HEK293T (cell line): ENCODE measurements around the gene MORF4L2.

Experiments
- CTCF ChIA-PET: fragments of 350-600 bp; formaldehyde crosslinking; extraction: SDS; loops from one replicate; lab custom pipeline; 2021; ENCODE audit warnings: antibody characterized with exemption, inconsistent platforms; lab: Yijun Ruan, JAX
- POLR2A ChIA-PET: fragments of 350-600 bp; formaldehyde crosslinking; extraction: SDS; loops from one replicate; lab custom pipeline; 2020; ENCODE audit warnings: antibody characterized with exemption, inconsistent platforms; lab: Yijun Ruan, JAX
- DNase-seq: peaks from one replicate; pipeline ENCODE4 v3.0.0; 2012; ENCODE audit warnings: mixed read lengths; ENCODE audit errors: extremely low spot score
- ARNT ChIP-seq: fragments of 450-650 bp; IDR thresholded peaks from 2 replicates; pipeline ENCODE4 v1.6.1; 2017; ENCODE audit warnings: mild to moderate bottlenecking
- BHLHE40 ChIP-seq: fragments of 450-650 bp; IDR thresholded peaks from 2 replicates; pipeline ENCODE4 v1.6.1; 2016; ENCODE audit warnings: mild to moderate bottlenecking, moderate library complexity, borderline replicate concordance
- CTBP1 ChIP-seq: fragments of 450-650 bp; IDR thresholded peaks from 2 replicates; pipeline ENCODE4 v1.6.1; 2016; ENCODE audit warnings: borderline replicate concordance
- ELF4 ChIP-seq: fragments of 450-650 bp; IDR thresholded peaks from 2 replicates; pipeline ENCODE4 v1.6.1; 2017; ENCODE audit warnings: antibody characterized with exemption
- FOXA1 ChIP-seq: fragments of 450-650 bp; IDR thresholded peaks from 2 replicates; pipeline ENCODE4 v1.6.1; 2016; ENCODE audit warnings: mild to moderate bottlenecking
- FOXK2 ChIP-seq: fragments of 450-650 bp; IDR thresholded peaks from 2 replicates; pipeline ENCODE4 v1.6.1; 2016; ENCODE audit warnings: mild to moderate bottlenecking
- FOXM1 ChIP-seq: fragments of 450-650 bp; IDR thresholded peaks from 2 replicates; pipeline ENCODE4 v1.6.1; 2017; ENCODE audit warnings: mild to moderate bottlenecking, borderline replicate concordance
- HDGF ChIP-seq: fragments of 450-650 bp; IDR thresholded peaks from 2 replicates; pipeline ENCODE4 v1.6.1; 2017; ENCODE audit warnings: antibody characterized with exemption, borderline replicate concordance
- L3MBTL2 ChIP-seq: fragments of 450-650 bp; conservative IDR thresholded peaks from 2 replicates; pipeline ENCODE4 v1.6.1; 2016; ENCODE audit warnings: mild to moderate bottlenecking
- LEF1 ChIP-seq: fragments of 450-650 bp; IDR thresholded peaks from 2 replicates; pipeline ENCODE4 v1.6.1; 2017; ENCODE audit warnings: mild to moderate bottlenecking, borderline replicate concordance
- NFRKB ChIP-seq: fragments of 450-650 bp; IDR thresholded peaks from 2 replicates; pipeline ENCODE4 v1.6.1; 2016; ENCODE audit warnings: mild to moderate bottlenecking, moderate library complexity
- SP1 ChIP-seq: fragments of 450-650 bp; IDR thresholded peaks from 2 replicates; pipeline ENCODE4 v1.6.1; 2017
- SUZ12 ChIP-seq: fragments of 450-650 bp; IDR thresholded peaks from 2 replicates; pipeline ENCODE4 v1.6.1; 2016; ENCODE audit warnings: mild to moderate bottlenecking
- TARDBP ChIP-seq: fragments of 450-650 bp; IDR thresholded peaks from 2 replicates; pipeline ENCODE4 v1.6.1; 2016
- ZNF384 ChIP-seq: fragments of 450-650 bp; IDR thresholded peaks from 2 replicates; pipeline ENCODE4 v1.6.1; 2016
- TF ChIP-seq, protein P1 (sequence below): fragments of 450-650 bp; IDR thresholded peaks from 2 replicates; pipeline ENCODE4 v1.6.1; 2016

The MORF4L2 gene

DNA sequence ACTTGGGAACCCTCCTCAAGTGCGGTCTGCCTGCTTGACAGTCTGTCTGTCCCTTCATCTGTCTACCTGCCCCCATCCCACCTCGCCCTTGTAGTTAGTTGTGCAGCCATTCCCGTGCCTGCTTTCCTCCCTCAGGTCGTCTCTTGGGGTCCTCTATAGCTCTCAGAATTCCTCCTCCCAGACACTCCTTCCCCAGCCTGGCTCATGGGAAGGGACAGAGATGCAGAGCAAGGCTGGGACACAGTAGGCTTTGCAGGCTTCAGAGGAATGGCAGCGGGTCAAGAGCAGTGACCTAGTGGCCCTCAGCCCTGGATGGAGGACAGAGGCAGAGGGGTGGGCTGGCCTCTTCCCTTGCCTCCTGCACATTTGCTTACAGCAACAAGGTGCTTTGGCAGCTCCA lies 42.5 kb upstream of the MORF4L2 start:
- TF ChIP-seq L3MBTL2 (no peak), ZNF384 (no peak), FOXM1 (no peak), HDGF (no peak), SP1 (no peak), FOXA1 (no peak), FOXK2 (no peak), LEF1 (no peak), CTBP1 (no peak), ELF4 (no peak), NFRKB (no peak)
- TF ChIP-seq, protein P1, sequence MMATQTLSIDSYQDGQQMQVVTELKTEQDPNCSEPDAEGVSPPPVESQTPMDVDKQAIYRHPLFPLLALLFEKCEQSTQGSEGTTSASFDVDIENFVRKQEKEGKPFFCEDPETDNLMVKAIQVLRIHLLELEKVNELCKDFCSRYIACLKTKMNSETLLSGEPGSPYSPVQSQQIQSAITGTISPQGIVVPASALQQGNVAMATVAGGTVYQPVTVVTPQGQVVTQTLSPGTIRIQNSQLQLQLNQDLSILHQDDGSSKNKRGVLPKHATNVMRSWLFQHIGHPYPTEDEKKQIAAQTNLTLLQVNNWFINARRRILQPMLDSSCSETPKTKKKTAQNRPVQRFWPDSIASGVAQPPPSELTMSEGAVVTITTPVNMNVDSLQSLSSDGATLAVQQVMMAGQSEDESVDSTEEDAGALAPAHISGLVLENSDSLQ: no peak
- ChIA-PET POLR2A (interaction anchor here (0.7 to 1.5 kb wide), 2 partner anchors 10 to 18 kb away, joined by 3 read pairs; partner anchors contain the start of gene TMEM31), CTCF (interaction anchor here (0.8 to 2.1 kb wide), 2 partner anchors 17 to 42 kb away, joined by 5 to 10 read pairs; no protein-coding TSS in a partner anchor)
- no peak for DNase-seq

DNA sequence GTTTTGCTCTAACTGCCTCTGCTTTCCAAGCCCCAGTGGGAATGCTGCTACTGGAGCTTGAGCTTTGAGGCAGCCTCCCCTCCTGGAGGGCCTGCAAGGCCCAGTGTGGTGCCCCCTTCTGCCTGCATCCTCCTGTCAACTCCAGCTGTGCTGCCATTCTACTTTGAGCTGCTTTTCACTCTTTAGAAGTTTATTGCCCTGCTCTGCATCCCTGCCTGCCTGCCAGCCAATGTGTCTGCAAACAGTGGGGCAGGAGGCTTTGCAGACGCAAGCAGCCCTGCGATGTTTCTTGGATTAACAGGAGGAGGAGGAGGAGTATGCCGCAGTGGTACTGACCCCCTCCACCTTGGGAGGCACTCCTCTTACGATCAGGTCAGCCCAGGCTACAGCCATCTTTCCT lies 40.6 kb upstream of the MORF4L2 start:
- DNase-seq: no peak
- POLR2A ChIA-PET: interaction anchor here (1.2 to 1.3 kb wide), 2 partner anchors 40 to 48 kb away, joined by 3 read pairs; no protein-coding TSS in a partner anchor
- TF ChIP-seq FOXM1 (no peak), HDGF (no peak), ZNF384 (no peak), LEF1 (no peak), BHLHE40 (no peak), NFRKB (no peak)
- TF ChIP-seq, protein P1: no peak
- CTCF ChIA-PET: interaction anchor here (0.8 kb wide), 1 partner anchor 15 kb away, joined by 6 read pairs; no protein-coding TSS in a partner anchor

DNA sequence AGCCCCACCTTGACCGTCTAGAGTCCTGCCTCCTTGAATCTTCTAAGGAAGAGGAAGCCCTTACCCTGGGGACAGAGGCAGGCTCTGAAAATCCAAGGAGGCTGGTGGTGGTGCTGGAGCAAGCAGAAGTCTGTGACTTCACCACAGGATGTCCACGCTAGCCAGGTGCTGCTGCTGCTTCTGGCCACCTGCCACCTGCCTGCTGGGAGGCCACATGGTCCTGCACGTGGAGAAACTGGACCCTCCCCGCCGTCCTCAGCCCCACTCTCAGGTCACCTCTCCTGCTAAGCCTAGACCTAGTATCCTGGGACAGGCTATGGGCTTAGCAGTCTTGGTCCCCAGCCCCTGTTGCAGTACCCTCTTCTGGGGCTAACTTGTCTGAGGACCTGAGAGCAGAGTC lies 40.0 kb upstream of the MORF4L2 start:
- no peak for DNase-seq
- CTCF ChIA-PET: interaction anchor here (1.2 kb wide), 1 partner anchor 14 kb away, joined by 5 read pairs; no protein-coding TSS in a partner anchor
- POLR2A ChIA-PET: interaction anchor here (1.2 to 1.4 kb wide), 3 partner anchors 39 to 49 kb away, joined by 3 to 4 read pairs (median 3); no protein-coding TSS in a partner anchor
- TF ChIP-seq L3MBTL2: no peak
- TF ChIP-seq CTBP1: no peak
- TF ChIP-seq SUZ12: no peak
- TF ChIP-seq FOXA1: no peak
- TF ChIP-seq ELF4: no peak
- TF ChIP-seq FOXM1: no peak
- no peak for TF ChIP-seq SP1
- no peak for TF ChIP-seq ARNT
- TF ChIP-seq NFRKB: no peak
- TF ChIP-seq, protein P1: no peak
- no peak for TF ChIP-seq LEF1
- no peak for TF ChIP-seq FOXK2
- no peak for TF ChIP-seq ZNF384
- TF ChIP-seq TARDBP: no peak
- TF ChIP-seq HDGF: no peak
- TF ChIP-seq BHLHE40: no peak

DNA sequence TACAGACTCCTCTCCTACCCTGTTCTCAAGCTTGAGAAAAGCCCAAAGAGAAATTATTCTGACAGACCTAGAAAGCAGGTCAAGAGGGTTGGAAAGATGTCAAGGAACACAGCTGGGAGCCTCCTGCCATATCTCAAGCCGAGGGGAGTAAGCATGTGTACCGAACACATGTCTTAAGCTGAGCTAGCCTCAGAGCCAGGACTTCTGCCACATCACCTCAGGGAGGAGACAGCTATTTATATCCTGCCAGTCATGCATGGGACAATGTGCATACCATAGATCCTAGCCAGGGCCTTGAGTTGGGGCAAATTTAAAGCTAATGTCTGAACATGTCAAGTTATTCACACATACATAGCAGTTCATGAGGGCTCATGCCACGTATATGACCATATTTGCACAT lies 36.0 kb upstream of the MORF4L2 start:
- CTCF ChIA-PET: interaction anchor here (1.2 kb wide), 1 partner anchor 11 kb away, joined by 7 read pairs; no protein-coding TSS in a partner anchor
- TF ChIP-seq HDGF: no peak
- TF ChIP-seq L3MBTL2: no peak
- TF ChIP-seq ARNT: no peak
- no peak for TF ChIP-seq ELF4
- no peak for TF ChIP-seq SUZ12
- no peak for TF ChIP-seq FOXM1
- no peak for TF ChIP-seq FOXA1
- TF ChIP-seq BHLHE40: no peak
- TF ChIP-seq LEF1: no peak
- TF ChIP-seq NFRKB: no peak
- no peak for TF ChIP-seq TARDBP
- TF ChIP-seq SP1: no peak
- no peak for TF ChIP-seq CTBP1
- TF ChIP-seq ZNF384: no peak
- POLR2A ChIA-PET: interaction anchor here (1.4 kb wide), 1 partner anchor 36 kb away, joined by 3 read pairs; the partner anchor contains the start of gene MORF4L2
- no peak for DNase-seq

DNA sequence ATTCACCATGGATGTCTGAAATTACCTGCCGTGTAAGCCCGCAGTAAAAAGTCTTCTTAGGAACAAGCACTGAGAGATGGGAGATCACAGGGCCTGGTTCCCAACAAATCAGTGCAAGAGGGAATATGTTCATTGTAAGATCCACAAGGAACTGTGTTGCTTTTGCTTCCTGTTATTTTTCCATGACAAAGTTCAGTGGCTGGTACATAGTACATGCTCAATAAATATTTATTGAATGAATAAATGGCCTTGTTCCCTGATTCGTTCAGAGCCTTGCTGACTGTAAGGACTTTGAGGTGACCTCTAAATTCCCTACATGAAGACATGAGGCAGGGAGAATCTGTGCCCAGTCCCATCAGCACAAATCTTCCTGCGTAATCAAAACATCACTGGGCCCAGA lies 31.6 kb upstream of the MORF4L2 start:
- CTCF ChIA-PET: no interaction called here
- POLR2A ChIA-PET: no interaction called here
- TF ChIP-seq FOXK2 (no peak), ELF4 (no peak), L3MBTL2 (no peak), FOXA1 (no peak), ARNT (no peak), ZNF384 (no peak), NFRKB (no peak), HDGF (no peak), LEF1 (no peak), SUZ12 (no peak), SP1 (no peak), FOXM1 (no peak), TARDBP (no peak), CTBP1 (no peak), BHLHE40 (no peak)
- TF ChIP-seq, protein P1: no peak
- DNase-seq: no peak
